Transverse colon (tissue), 4 donors: Measurements from ENCODE around the gene BASP1. TPM values are rescaled to one million over a fixed set of nuclear protein-coding genes. Genes with fewer than 3 reads are reported as not detected.

Experiments used
- DNase-seq: peaks from one replicate; pipeline ENCODE4 v3.0.0-alpha.2; 2019
- H3K27ac ChIP-seq, 4 donors: fragments of 200-600 bp; sonication (generic); 2 replicates each; pipeline ENCODE4 v1.5.1; 2016 to 2018; ENCODE audit warnings: inconsistent platforms in 4 of 4
- H3K27me3 ChIP-seq: fragments of 200-600 bp; sonication (generic); 2 replicates; pipeline ENCODE4 v1.5.1; 2017; ENCODE audit warnings: inconsistent platforms
- H3K36me3 ChIP-seq, 4 donors: fragments of 200-600 bp; sonication (generic); 2 replicates each; pipeline ENCODE4 v1.5.1; 2017 to 2019; ENCODE audit warnings: inconsistent platforms in 4 of 4
- H3K4me1 ChIP-seq, 4 donors: fragments of 200-600 bp; sonication (generic); 2 replicates each; pipeline ENCODE4 v1.5.1; 2017 to 2020; ENCODE audit warnings: inconsistent platforms in 4 of 4
- H3K4me3 ChIP-seq, 4 donors: fragments of 200-600 bp; sonication (generic); 1 replicate in 1 of 4; 2 replicates in 3 of 4; pipeline versions ENCODE4 v1.5.1 to v1.6.1; 2017 to 2019; ENCODE audit warnings: inconsistent platforms in 4 of 4
- H3K9me3 ChIP-seq, 2 donors: fragments of 200-600 bp; sonication (generic); 2 replicates each; pipeline ENCODE4 v1.5.1; 2017 to 2019; ENCODE audit warnings: inconsistent platforms in 2 of 2
- CTCF ChIP-seq, 5 experiments: fragments of 200-600 bp in 3 of 5; fragments of 450-650 bp in 2 of 5; sonication (generic) in 3 of 5; IDR thresholded peaks; 1 replicate in 2 of 5; 2 replicates in 3 of 5; pipeline ENCODE4 v1.5.1; 2016 to 2017; ENCODE audit warnings: antibody characterized with exemption in 5 of 5, inconsistent platforms in 3 of 5, mild to moderate bottlenecking in 2 of 5, moderate library complexity in 1 of 5
- EP300 ChIP-seq: sonication (generic); formaldehyde crosslinking; IDR thresholded peaks from one replicate; pipeline ENCODE4 v1.6.1; 2017; ENCODE audit warnings: antibody characterized with exemption, low read depth
- POLR2A ChIP-seq: fragments of 450-650 bp; IDR thresholded peaks from one replicate; pipeline ENCODE4 v1.6.1; 2016; ENCODE audit warnings: antibody characterized with exemption, mild to moderate bottlenecking, moderate library complexity
- POLR2AphosphoS5 ChIP-seq, 3 donors: sonication (generic); formaldehyde crosslinking; IDR thresholded peaks; one replicate each; pipeline ENCODE4 v1.6.1; 2016; ENCODE audit warnings: antibody characterized with exemption in 3 of 3
- WGBS, 2 donors: methylation state at CpG; one replicate each; pipeline ENCODE4 v1.1.5; 2018; ENCODE audit warnings: low coverage in 1 of 2; 5-methylcytosine and 5-hydroxymethylcytosine counted together
- in situ Hi-C, 4 donors: fragments of 200-750 bp; cut with MboI; loops; one replicate each; pipeline versions ENCODE4 v1.15.0 to v1.15.1; 2017; ENCODE audit warnings: low sequenced_read_pairs in 3 of 4, low pct_ligation_motif_present in 1 of 4, low pct_unique_long_range_greater_than_20kb in 1 of 4
- intact Hi-C: fragments of 100-400 bp; cut with DNase I; formaldehyde crosslinking; loops from one replicate; pipeline ENCODE4 v1.15.1; 2023; ENCODE audit warnings: low total_unique reads
- total RNA-seq, 4 donors: library from RNA; depleted of rRNA; stranded (reverse); fragments of >200 nt; gene quantifications; one replicate each; pipeline ENCODE4 v1.1.0, GENCODE V29; 2016

BASP1 gene
- total RNA-seq, 4 donors from 2014 or later, result 1.5 to 36.4 (median 9.2) TPM

GRCh38 chr5:17224858-17225511 is 7.6 kb downstream of the BASP1 start:
- intact Hi-C loops (no loop called here), in situ Hi-C loops (loop anchor here in 1 of 4 donors (10.0 kb wide), 1 partner anchor 1060 kb away; no protein-coding TSS in a partner anchor)
- Histone ChIP-seq H3K36me3 (no peaks in the 10 kb centered on the region), H3K9me3 (no peaks in the 10 kb centered on the region), H3K4me3 (no peak overlapping the region), H3K27ac (no peak overlapping the region), H3K27me3 (no peaks in the 10 kb centered on the region), H3K4me1 (no peaks in the 10 kb centered on the region)
- no peak for TF ChIP-seq EP300
- no peak for TF ChIP-seq POLR2AphosphoS5 (IDR thresholded peaks at IDR 0.05)
- no peak for DNase-seq
- WGBS, 2 donors, result 74 to 77% methylated on average over 10 to 11 of the region's 11 CpGs

GRCh38 chr5:17225520-17225919 is 8.1 kb downstream of the BASP1 start:
- Histone ChIP-seq H3K4me3 (no peak overlapping the region), H3K9me3 (no peaks in the 10 kb centered on the region), H3K4me1 (no peaks in the 10 kb centered on the region), H3K27ac (no peak overlapping the region), H3K27me3 (no peaks in the 10 kb centered on the region), H3K36me3 (no peaks in the 10 kb centered on the region)
- no peak for DNase-seq
- TF ChIP-seq EP300 (no peak), CTCF (IDR thresholded peaks at IDR 0.05) (no peak), POLR2AphosphoS5 (IDR thresholded peaks at IDR 0.05) (no peak), POLR2A (no peak)
- in situ Hi-C loops, result loop anchor here in 1 of 4 donors (10.0 kb wide), 1 partner anchor 1059 kb away; no protein-coding TSS in a partner anchor
- WGBS, 2 donors, result 65 to 76% methylated on average over 9 of the region's 9 CpGs
- intact Hi-C loops, result no loop called here

GRCh38 chr5:17227868-17228267 is 10.4 kb downstream of the BASP1 start:
- DNase-seq, result no peak
- TF ChIP-seq POLR2AphosphoS5 (IDR thresholded peaks at IDR 0.05) (no peak), CTCF (IDR thresholded peaks at IDR 0.05) (no peak), POLR2A (no peak), EP300 (no peak)
- in situ Hi-C loops, result loop anchor here in 1 of 4 donors (10.0 kb wide), 1 partner anchor 1057 kb away; no protein-coding TSS in a partner anchor
- no peak overlapping the region for H3K27ac ChIP-seq
- intact Hi-C loops, result no loop called here
- H3K36me3 ChIP-seq, result no peaks in the 10 kb centered on the region
- H3K9me3 ChIP-seq, result no peaks in the 10 kb centered on the region
- no peaks in the 10 kb centered on the region for H3K4me1 ChIP-seq
- no peaks in the 10 kb centered on the region for H3K27me3 ChIP-seq
- 79 to 100% methylated on average over 1 of the region's 1 CpG for WGBS, 2 donors
- H3K4me3 ChIP-seq, result no peak overlapping the region

- H3K27me3 ChIP-seq, result no peaks in the 10 kb centered on the region
- intact Hi-C loops (no loop called here), in situ Hi-C loops (loop anchor here in 1 of 4 donors (10.0 kb wide), 1 partner anchor 1056 kb away; no protein-coding TSS in a partner anchor)
- H3K36me3 ChIP-seq, result no peaks in the 10 kb centered on the region
- no peaks in the 10 kb centered on the region for H3K9me3 ChIP-seq
- WGBS, 2 donors, result 64% methylated on average over 3 of the region's 3 CpGs; no CpG with 5 or more reads in 1 of the 2 donors
- H3K4me3 ChIP-seq, result no peak overlapping the region
- H3K4me1 ChIP-seq, result no peaks in the 10 kb centered on the region
- H3K27ac ChIP-seq, result no peak overlapping the region
- no peak for DNase-seq
- TF ChIP-seq CTCF (IDR thresholded peaks at IDR 0.05) (no peak), POLR2A (no peak), POLR2AphosphoS5 (IDR thresholded peaks at IDR 0.05) (no peak), EP300 (no peak)
Observed at GRCh38 chr5:17228821-17229291, 11.4 kb downstream of the BASP1 start.
